Neuronal stem cell (in vitro differentiated cells): ENCODE measurements around the gene SCLT1.

Experiments used
- DNase-seq: peaks from one replicate; pipeline ENCODE4 v3.0.0-alpha.2; 2013; ENCODE audit warnings: low spot score
- H2AFZ ChIP-seq: one replicate; pipeline ENCODE4 v1.6.1; 2013; ENCODE audit warnings: mild to moderate bottlenecking, low read length, inconsistent platforms
- H2AK5ac ChIP-seq: 2 replicates; pipeline ENCODE4 v1.6.1; 2013; ENCODE audit warnings: low read depth, mild to moderate bottlenecking, inconsistent platforms, low read length, moderate library complexity, mixed read lengths
- H2BK120ac ChIP-seq: 2 replicates; pipeline ENCODE4 v1.6.1; 2013; ENCODE audit warnings: low read depth, mild to moderate bottlenecking, inconsistent platforms, low read length, moderate library complexity, mixed read lengths
- H2BK12ac ChIP-seq: one replicate; pipeline ENCODE4 v1.6.1; 2013; ENCODE audit warnings: low read length, inconsistent platforms
- H2BK15ac ChIP-seq: 2 replicates; pipeline ENCODE4 v1.6.1; 2013; ENCODE audit warnings: mild to moderate bottlenecking, low read length, inconsistent platforms, mixed read lengths
- H2BK5ac ChIP-seq: one replicate; pipeline ENCODE4 v1.6.1; 2013; ENCODE audit warnings: inconsistent platforms, mild to moderate bottlenecking, low read length, moderate library complexity
- H3K14ac ChIP-seq: one replicate; pipeline ENCODE4 v1.6.1; 2013; ENCODE audit warnings: low read length, inconsistent platforms
- H3K18ac ChIP-seq: 2 replicates; pipeline ENCODE4 v1.6.1; 2013; ENCODE audit warnings: low read length, inconsistent platforms
- H3K23ac ChIP-seq: 2 replicates; pipeline ENCODE4 v1.6.1; 2013; ENCODE audit warnings: low read depth, mild to moderate bottlenecking, mixed read lengths, low read length, inconsistent platforms; ENCODE audit not compliant: poor library complexity
- H3K27ac ChIP-seq: replicated peaks from 3 replicates; pipeline ENCODE4 v1.5.1; 2013; ENCODE audit warnings: low read length, inconsistent platforms
- H3K27me3 ChIP-seq, 3 experiments: 2 replicates each; pipeline ENCODE4 v1.6.1; 2013; ENCODE audit warnings: low read length in 3 of 3, mild to moderate bottlenecking in 2 of 3, inconsistent platforms in 1 of 3, low read depth in 1 of 3, mixed read lengths in 1 of 3, moderate library complexity in 1 of 3; ENCODE audit not compliant: control insufficient read depth in 3 of 3, insufficient read depth in 3 of 3
- H3K36me3 ChIP-seq, 2 donors: replicated peaks in 1 of 2; 2 replicates each; pipeline ENCODE4 v1.6.1; 2013; ENCODE audit warnings: low read length in 2 of 2; ENCODE audit not compliant: control insufficient read depth in 2 of 2, insufficient read depth in 2 of 2
- H3K4ac ChIP-seq: 2 replicates; pipeline ENCODE4 v1.6.1; 2013; ENCODE audit warnings: inconsistent platforms, mild to moderate bottlenecking, low read length, moderate library complexity
- H3K4me1 ChIP-seq, 2 donors: 1 replicate in 1 of 2; 2 replicates in 1 of 2; pipeline ENCODE4 v1.6.1; 2013; ENCODE audit warnings: low read length in 2 of 2, low read depth in 1 of 2; ENCODE audit not compliant: control insufficient read depth in 2 of 2, insufficient read depth in 1 of 2
- H3K4me2 ChIP-seq: one replicate; pipeline ENCODE4 v1.6.1; 2013; ENCODE audit warnings: mild to moderate bottlenecking, low read length, inconsistent platforms; ENCODE audit not compliant: insufficient read depth, poor library complexity, severe bottlenecking
- H3K4me3 ChIP-seq, 2 donors: 2 replicates each; pipeline ENCODE4 v1.5.1; 2013; ENCODE audit warnings: low read length in 2 of 2, mild to moderate bottlenecking in 2 of 2, inconsistent platforms in 1 of 2, moderate library complexity in 1 of 2
- H3K79me1 ChIP-seq: one replicate; pipeline ENCODE4 v1.6.1; 2013; ENCODE audit warnings: low read depth, mild to moderate bottlenecking, inconsistent platforms, low read length, moderate library complexity
- H3K9ac ChIP-seq: one replicate; pipeline ENCODE4 v1.6.1; 2013; ENCODE audit warnings: mild to moderate bottlenecking, low read depth, low read length, inconsistent platforms; ENCODE audit not compliant: poor library complexity
- H3K9me3 ChIP-seq, 2 donors: replicated peaks in 1 of 2; 2 replicates each; pipeline versions ENCODE3 to v1.6.1; 2013; ENCODE audit warnings: low read length in 2 of 2, mild to moderate bottlenecking in 2 of 2, inconsistent platforms in 1 of 2, low read depth in 1 of 2, mixed read lengths in 1 of 2, moderate library complexity in 1 of 2; ENCODE audit not compliant: control insufficient read depth in 2 of 2, insufficient read depth in 1 of 2
- H4K8ac ChIP-seq: one replicate; pipeline ENCODE4 v1.6.1; 2013; ENCODE audit warnings: low read depth, mild to moderate bottlenecking, inconsistent platforms, low read length, moderate library complexity
- H4K91ac ChIP-seq: one replicate; pipeline ENCODE4 v1.6.1; 2013; ENCODE audit warnings: low read length, low read depth, mild to moderate bottlenecking, inconsistent platforms; ENCODE audit not compliant: poor library complexity
- WGBS, 2 donors: extraction: QIAGEN DNeasy Blood & Tissue Kit; methylation state at CpG; one replicate each; pipeline ENCODE4 v1.1.7; 2013; ENCODE audit warnings: missing lambda C conversion rate in 2 of 2, mixed read lengths in 1 of 2; ENCODE audit not compliant: insufficient read length in 2 of 2, insufficient replicate concordance in 1 of 2; ENCODE audit errors: extremely low coverage in 2 of 2; 5-methylcytosine and 5-hydroxymethylcytosine counted together

The SCLT1 gene

DNA sequence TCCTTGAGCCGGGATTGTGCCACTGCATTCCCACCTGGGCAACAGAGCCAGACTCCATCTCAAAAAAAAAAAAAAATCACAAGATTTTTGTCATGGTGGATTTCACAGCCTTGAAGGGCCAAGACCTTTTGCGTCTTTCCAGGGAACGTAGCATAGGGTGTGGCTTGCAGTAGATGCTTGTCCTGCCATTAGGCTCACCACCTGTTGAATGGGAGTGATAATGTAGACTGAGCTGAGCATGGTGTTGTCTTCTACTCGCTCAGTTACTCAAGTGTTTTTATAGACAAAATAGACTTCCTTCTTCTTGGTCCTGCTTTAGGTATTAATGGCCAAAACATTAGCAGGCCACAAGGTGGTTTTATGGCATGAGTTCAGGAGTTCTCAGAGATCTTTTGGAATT, 243.1 kb downstream of the SCLT1 start:
- Histone ChIP-seq H3K79me1 (peaks cover 2% of the 10 kb centered on the region), H2AK5ac (no peak overlapping the region), H2BK120ac (no peak overlapping the region), H3K4me2 (no peak overlapping the region), H2BK15ac (no peak overlapping the region), H3K23ac (no peak overlapping the region), H4K91ac (no peak overlapping the region), H2AFZ (no peak overlapping the region), H2BK5ac (no peak overlapping the region), H2BK12ac (no peak overlapping the region), H3K4ac (no peak overlapping the region), H3K9ac (no peak overlapping the region), H4K8ac (no peak overlapping the region), H3K4me3 (no peak overlapping the region), H3K18ac (no peak overlapping the region), H3K4me1 (no peaks in the 10 kb centered on the region), H3K27ac (no peak overlapping the region), H3K27me3 (no peaks in the 10 kb centered on the region), H3K9me3 (no peaks in the 10 kb centered on the region), H3K14ac (no peak overlapping the region), H3K36me3 (peaks cover 54 to 98% of the 10 kb centered on the region in 2 donors)
- no peak for DNase-seq
- no CpG with 5 or more reads among the region's 4 CpGs for WGBS, 2 donors

GRCh38 chr4:128848461-128848860, 244.9 kb downstream of the SCLT1 start:
- Histone ChIP-seq H2AK5ac (no peak overlapping the region), H3K9me3 (no peaks in the 10 kb centered on the region)
- no CpG with 5 or more reads among the region's 3 CpGs for WGBS, 2 donors

DNA sequence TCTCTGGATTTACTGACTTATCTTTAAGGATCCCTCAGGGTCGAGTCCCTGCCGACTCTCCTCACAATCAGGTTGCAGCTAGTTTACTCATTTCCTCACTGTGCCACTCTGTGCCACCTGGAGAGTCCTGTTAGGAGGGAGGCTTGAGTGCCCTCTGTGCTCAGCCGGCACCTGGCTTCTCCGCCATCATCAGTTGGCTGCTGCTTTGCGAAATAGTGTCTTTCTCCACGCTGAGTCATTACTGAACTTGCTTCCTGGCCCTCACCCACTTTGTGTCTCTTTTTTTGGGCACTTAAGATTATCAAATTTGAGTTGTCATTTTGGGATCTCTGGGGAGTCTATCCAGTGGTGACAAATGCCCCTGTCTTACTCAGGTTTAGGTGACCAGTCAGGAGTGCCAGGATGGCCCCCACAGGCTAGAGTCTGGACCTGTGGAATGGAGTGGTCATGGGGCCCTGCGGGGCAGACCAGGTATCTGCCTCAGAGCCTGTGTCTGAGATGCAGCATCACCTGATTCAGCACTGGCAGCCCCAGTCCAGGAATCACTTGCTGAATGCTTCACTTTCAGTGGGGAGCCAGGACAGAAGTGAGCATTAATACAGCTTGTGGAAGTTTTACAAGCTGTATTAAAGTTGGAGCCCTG, 246.1 kb downstream of the SCLT1 start:
- Histone ChIP-seq H2BK15ac (no peak overlapping the region), H3K23ac (no peak overlapping the region), H4K8ac (no peak overlapping the region), H2BK12ac (no peak overlapping the region), H3K27me3 (no peaks in the 10 kb centered on the region), H4K91ac (no peak overlapping the region), H3K4me3 (no peak overlapping the region), H3K9ac (no peak overlapping the region), H2AK5ac (no peak overlapping the region), H3K14ac (no peak overlapping the region), H3K79me1 (peaks cover 2% of the 10 kb centered on the region), H3K27ac (no peak overlapping the region), H2AFZ (no peak overlapping the region), H3K4me2 (no peak overlapping the region), H3K4me1 (no peaks in the 10 kb centered on the region), H3K36me3 (peaks cover 56 to 98% of the 10 kb centered on the region in 2 donors), H2BK120ac (no peak overlapping the region), H2BK5ac (no peak overlapping the region), H3K9me3 (no peaks in the 10 kb centered on the region), H3K4ac (no peak overlapping the region), H3K18ac (no peak overlapping the region)
- no peak for DNase-seq
- WGBS, 2 donors, result no CpG with 5 or more reads among the region's 7 CpGs

More at GRCh38 chr4:128848461-128848860, 244.9 kb downstream of the SCLT1 start:
- Histone ChIP-seq H3K4me2 (no peak overlapping the region), H3K36me3 (peaks cover 58 to 98% of the 10 kb centered on the region in 2 donors), H3K27me3 (no peaks in the 10 kb centered on the region), H3K9ac (no peak overlapping the region), H2BK12ac (no peak overlapping the region), H3K18ac (no peak overlapping the region), H2BK5ac (no peak overlapping the region), H3K14ac (no peak overlapping the region), H4K8ac (no peak overlapping the region), H3K79me1 (peaks cover 2% of the 10 kb centered on the region), H3K23ac (no peak overlapping the region), H3K27ac (no peak overlapping the region), H3K4me1 (no peaks in the 10 kb centered on the region), H3K4ac (no peak overlapping the region), H2AFZ (no peak overlapping the region), H3K4me3 (no peak overlapping the region), H4K91ac (no peak overlapping the region), H2BK120ac (no peak overlapping the region), H2BK15ac (no peak overlapping the region)
- no peak for DNase-seq

DNA sequence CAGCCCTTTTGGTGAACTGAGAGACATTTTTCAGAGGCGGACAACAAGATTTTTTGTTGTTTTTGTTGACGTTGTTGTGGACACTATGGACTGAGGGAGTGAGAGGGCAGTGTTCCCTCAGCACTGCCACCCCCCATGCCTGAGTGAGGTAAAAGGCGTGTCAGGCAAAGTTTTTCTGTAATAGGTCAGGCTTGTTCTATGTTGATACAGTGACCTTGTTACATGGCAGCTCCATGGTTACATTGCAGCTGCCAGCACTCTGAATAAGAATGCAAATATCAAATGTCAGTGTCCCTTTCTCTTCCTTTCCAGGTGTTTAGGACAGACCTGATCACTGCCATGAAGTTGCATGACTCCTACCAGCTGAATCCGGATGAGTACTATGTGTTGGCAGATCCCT, 247.3 kb downstream of the SCLT1 start:
- no peak overlapping the region for H2BK12ac ChIP-seq
- H4K8ac ChIP-seq, result no peak overlapping the region
- no peaks in the 10 kb centered on the region for H3K9me3 ChIP-seq
- no peak overlapping the region for H2AK5ac ChIP-seq
- no peak overlapping the region for H3K9ac ChIP-seq
- no peak overlapping the region for H3K27ac ChIP-seq
- no peak overlapping the region for H3K4me3 ChIP-seq
- no peak overlapping the region for H4K91ac ChIP-seq
- no peaks in the 10 kb centered on the region for H3K4me1 ChIP-seq
- no peak overlapping the region for H2BK120ac ChIP-seq
- H3K79me1 ChIP-seq, result peaks cover 2% of the 10 kb centered on the region
- no peak overlapping the region for H2AFZ ChIP-seq
- H3K23ac ChIP-seq, result no peak overlapping the region
- H2BK5ac ChIP-seq, result no peak overlapping the region
- peaks cover 50 to 98% of the 10 kb centered on the region in 2 donors for H3K36me3 ChIP-seq
- H3K4me2 ChIP-seq, result no peak overlapping the region
- no peak overlapping the region for H2BK15ac ChIP-seq
- no peak for DNase-seq
- whole genome bisulfite sequencing, 2 donors, result no CpG with 5 or more reads among the region's 4 CpGs
- no peak overlapping the region for H3K18ac ChIP-seq
- H3K4ac ChIP-seq, result no peak overlapping the region
- no peak overlapping the region for H3K14ac ChIP-seq
- no peaks in the 10 kb centered on the region for H3K27me3 ChIP-seq
